AG10803 (cell line): ENCODE measurements around the gene TUT1.

Source experiments
- DNase-seq: peaks from one replicate; pipeline ENCODE4 v3.0.0; 2010; ENCODE audit warnings: low read depth
- H3K4me3 ChIP-seq: 2 replicates; pipeline ENCODE4 v1.5.1; 2011; ENCODE audit warnings: mild to moderate bottlenecking, low read length, control low read depth
- CTCF ChIP-seq: conservative IDR thresholded peaks from 2 replicates; pipeline ENCODE4 v1.5.1; 2011; ENCODE audit warnings: mild to moderate bottlenecking, low read length, control low read depth, inconsistent platforms

TUT1 gene

GRCh38 chr11:62599901-62600300, 8.6 kb upstream of the TUT1 start:
- DNase-seq, result no peak

GRCh38 chr11:62599069-62599696, 7.9 kb upstream of the TUT1 start:
- peak overlapping the region; percentile 85 for H3K4me3 ChIP-seq
- DNase-seq, result peak; percentile 99
- no peak for TF ChIP-seq CTCF

More at GRCh38 chr11:62599901-62600300, 8.6 kb upstream of the TUT1 start:
- peak overlapping the region; percentile 85 for H3K4me3 ChIP-seq
- no peak for TF ChIP-seq CTCF

GRCh38 chr11:62595124-62595523, 3.8 kb upstream of the TUT1 start:
- no peak overlapping the region for H3K4me3 ChIP-seq
- no peak for TF ChIP-seq CTCF

DNA sequence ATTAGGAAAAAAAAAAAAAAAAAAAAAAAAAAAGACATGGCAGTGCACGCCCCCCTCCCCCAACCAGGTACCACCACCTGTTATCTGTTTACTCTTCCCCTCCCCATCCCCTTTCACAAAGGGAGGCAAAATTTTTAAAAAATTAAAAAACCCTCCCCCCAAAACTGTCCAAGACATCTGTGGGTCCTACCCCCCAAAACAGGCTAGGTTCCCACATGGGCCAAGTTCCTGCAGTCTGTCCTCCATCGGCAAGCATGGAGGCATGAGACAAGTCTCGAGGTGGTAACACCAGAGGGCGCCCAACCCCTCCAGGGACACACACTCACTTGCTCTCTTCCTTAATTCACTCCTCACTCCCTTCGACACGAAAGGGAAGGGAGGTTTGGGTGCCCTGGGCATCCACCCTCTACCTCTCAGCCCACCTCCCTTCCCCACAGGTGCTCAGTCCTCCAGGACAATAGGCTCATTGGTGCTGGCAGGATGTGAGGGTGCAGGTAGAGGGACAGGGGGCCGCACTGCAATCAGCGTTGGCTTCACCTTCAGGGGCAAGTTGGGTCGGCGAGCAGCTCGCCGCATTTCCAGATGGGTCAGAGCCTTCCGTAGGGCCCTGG, 2.2 kb upstream of the TUT1 start:
- no peak overlapping the region for H3K4me3 ChIP-seq
- TF ChIP-seq CTCF, result peak; percentile 69
- peak; percentile 79 for DNase-seq

More at GRCh38 chr11:62595124-62595523, 3.8 kb upstream of the TUT1 start:
- DNase-seq, result no peak

GRCh38 chr11:62592989-62593421, 1.7 kb upstream of the TUT1 start:
- no peak for TF ChIP-seq CTCF
- no peak for DNase-seq
- no peak overlapping the region for H3K4me3 ChIP-seq

DNA sequence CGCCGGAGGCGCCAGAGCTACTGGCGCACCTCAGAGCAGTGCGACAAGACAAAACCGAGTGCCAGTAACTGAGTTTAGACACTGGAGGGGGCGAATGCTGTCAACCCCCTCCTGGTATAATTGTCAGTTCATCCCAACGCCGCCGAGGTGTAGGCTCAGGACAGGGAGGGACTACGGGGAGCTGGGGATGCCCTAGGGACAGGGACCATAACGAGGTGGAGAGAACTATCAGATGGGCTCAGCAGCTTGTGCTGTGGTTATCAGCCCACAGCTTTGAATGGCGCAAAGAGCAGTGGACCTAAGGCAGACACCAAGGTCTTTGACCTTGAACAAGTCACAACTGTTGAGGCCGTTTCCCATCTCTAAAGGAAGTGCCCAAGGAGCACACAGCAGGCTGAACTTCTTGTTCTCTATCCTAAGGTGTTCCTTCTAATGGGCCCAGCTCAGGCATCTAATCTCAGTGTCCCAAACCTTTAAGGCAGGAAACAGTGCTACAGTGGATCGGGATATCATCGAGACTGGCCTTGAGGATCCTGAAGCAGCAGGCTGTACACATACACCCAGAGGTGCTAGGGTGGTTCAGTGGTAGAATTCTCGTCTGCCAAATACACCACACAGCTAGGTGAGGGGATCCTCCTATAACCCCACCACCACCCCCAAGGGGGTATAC, 958 bp upstream of the TUT1 start:
- peak overlapping the region; percentile 69 for H3K4me3 ChIP-seq
- no peak for TF ChIP-seq CTCF
- DNase-seq, result no peak
